CD4-positive, alpha-beta T cell (primary cell): Measurements from ENCODE around the gene PFKFB3. TPM values are rescaled to one million over a fixed set of nuclear protein-coding genes. Genes with fewer than 3 reads are reported as not detected.
A peak's percentile ranks its signal among the peaks of the same experiment; 100 is the strongest.

Experiments used
- ATAC-seq: fragments of 200-7000 bp; cut with Tn5 transposase; one replicate; pipeline ENCODE4 v1.10.0; 2022; ENCODE audit warnings: mild to moderate bottlenecking; ENCODE audit not compliant: poor library complexity
- CTCF ChIA-PET: fragments of 350-600 bp; sonication (Branson Sonifier 250); formaldehyde crosslinking; loops from one replicate; lab custom pipeline; 2021; ENCODE audit warnings: antibody characterized with exemption, inconsistent platforms; lab: Charles Lee
- POLR2A ChIA-PET: fragments of 350-600 bp; sonication (Branson Sonifier 250); formaldehyde crosslinking; loops from one replicate; lab custom pipeline; 2021; ENCODE audit warnings: antibody characterized with exemption, inconsistent platforms; lab: Charles Lee
- DNase-seq, 14 experiments: peaks; one replicate each; pipeline ENCODE4 v3.0.0-alpha.2; 2013 to 2020; ENCODE audit warnings: mixed read lengths in 2 of 14
- H3K27ac ChIP-seq, 2 donors: one replicate each; pipeline versions ENCODE4 v1.5.1 to v1.7.0; 2013; ENCODE audit warnings: low read length in 2 of 2, low read depth in 1 of 2, mild to moderate bottlenecking in 1 of 2
- H3K27me3 ChIP-seq, 2 experiments: 1 replicate in 1 of 2; 2 replicates in 1 of 2; pipeline versions ENCODE4 v1.6.1 to v1.7.0; 2013; ENCODE audit warnings: low read length in 2 of 2, control low read depth in 1 of 2, mild to moderate bottlenecking in 1 of 2, moderate library complexity in 1 of 2; ENCODE audit not compliant: insufficient read depth in 2 of 2, control insufficient read depth in 1 of 2
- H3K36me3 ChIP-seq: one replicate; pipeline ENCODE4 v1.6.1; 2013; ENCODE audit warnings: low read length, control low read depth; ENCODE audit not compliant: insufficient read depth
- H3K4me1 ChIP-seq: one replicate; pipeline ENCODE4 v1.6.1; 2013; ENCODE audit warnings: low read length, control low read depth; ENCODE audit not compliant: insufficient read depth
- H3K4me3 ChIP-seq: one replicate; pipeline ENCODE4 v1.5.1; 2013; ENCODE audit warnings: mild to moderate bottlenecking, low read length, moderate library complexity
- H3K9me3 ChIP-seq, 2 experiments: 1 replicate in 1 of 2; 2 replicates in 1 of 2; pipeline versions ENCODE4 v1.6.1 to v1.7.0; 2013; ENCODE audit warnings: low read length in 2 of 2, mild to moderate bottlenecking in 2 of 2, control low read depth in 1 of 2, moderate library complexity in 1 of 2; ENCODE audit not compliant: control insufficient read depth in 1 of 2, insufficient read depth in 1 of 2
- H3K27ac Mint-ChIP-seq: one replicate; pipeline ENCODE4 v1.8.0; 2020; ENCODE audit warnings: mixed read lengths
- H3K27me3 Mint-ChIP-seq: one replicate; pipeline ENCODE4 v1.8.0; 2021; ENCODE audit warnings: mixed read lengths
- H3K36me3 Mint-ChIP-seq: one replicate; pipeline ENCODE4 v1.8.0; 2021; ENCODE audit warnings: low read depth, mixed read lengths
- H3K4me1 Mint-ChIP-seq: one replicate; pipeline ENCODE4 v1.8.0; 2021; ENCODE audit warnings: low read depth, mixed read lengths
- H3K4me3 Mint-ChIP-seq: one replicate; pipeline ENCODE4 v1.8.0; 2020; ENCODE audit warnings: mild to moderate bottlenecking, mixed read lengths
- H3K9me3 Mint-ChIP-seq: one replicate; pipeline ENCODE4 v1.8.0; 2020; ENCODE audit warnings: mixed read lengths
- intact Hi-C, 2 experiments: fragments of 100-400 bp; cut with DNase I in 1 of 2; cut with micrococcal nuclease in 1 of 2; formaldehyde crosslinking; loops; one replicate each; pipeline versions ENCODE4 v1.15.1 to v1.9.0; 2023 to 2025; cut with DNase I, micrococcal nuclease
- total RNA-seq, 174 experiments: library from RNA in 2 of 174; stranded (reverse) in 2 of 174; gene quantifications; one replicate each; pipeline ENCODE4 v1.2.3 and lab custom pipeline; 2021 to 2026
- TF ChIP-seq, protein P1 (sequence below): fragments of 200-600 bp; IDR thresholded peaks from one replicate; pipeline ENCODE4 v1.8.0; 2022; ENCODE audit warnings: antibody characterized with exemption, mild to moderate bottlenecking

Gene PFKFB3
- total RNA-seq, 2 experiments from 2014 or later = 142 to 145 TPM

DNA sequence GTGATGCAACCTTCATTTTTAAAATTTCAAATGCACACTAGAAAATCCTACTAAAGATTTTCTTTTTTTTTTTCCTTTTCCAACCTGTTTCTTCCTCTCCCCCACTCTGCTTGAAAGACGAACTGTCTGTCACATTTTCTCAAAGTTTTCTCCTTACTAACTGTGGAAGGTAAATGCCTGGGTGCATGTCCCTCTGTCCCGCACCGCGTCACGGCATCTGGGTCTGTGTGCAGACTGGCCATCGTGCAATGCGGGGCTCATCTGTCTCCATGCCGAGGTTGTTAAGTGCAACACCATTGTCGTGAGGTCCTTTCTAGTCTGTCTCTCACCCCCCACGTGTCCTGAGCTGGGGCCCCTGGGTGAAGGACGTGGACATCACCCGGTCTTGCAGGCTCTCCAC lies 28.4 kb downstream of the PFKFB3 start:
- no peak overlapping the region for H3K4me3 Mint-ChIP-seq
- intact Hi-C loops = no loop called here
- H3K9me3 Mint-ChIP-seq = no peaks in the 10 kb centered on the region
- ChIA-PET POLR2A (no interaction called here), CTCF (no interaction called here)
- H3K4me1 Mint-ChIP-seq = peaks cover 11% of the 10 kb centered on the region
- H3K27me3 Mint-ChIP-seq = no peaks in the 10 kb centered on the region
- Histone ChIP-seq H3K36me3 (peaks cover 65% of the 10 kb centered on the region), H3K27me3 (no peaks in the 10 kb centered on the region), H3K9me3 (no peaks in the 10 kb centered on the region), H3K4me3 (no peak overlapping the region), H3K27ac (no peak overlapping the region), H3K4me1 (peaks cover 3% of the 10 kb centered on the region)
- peaks cover 96% of the 10 kb centered on the region for H3K36me3 Mint-ChIP-seq
- no peak for DNase-seq
- TF ChIP-seq, protein P1, sequence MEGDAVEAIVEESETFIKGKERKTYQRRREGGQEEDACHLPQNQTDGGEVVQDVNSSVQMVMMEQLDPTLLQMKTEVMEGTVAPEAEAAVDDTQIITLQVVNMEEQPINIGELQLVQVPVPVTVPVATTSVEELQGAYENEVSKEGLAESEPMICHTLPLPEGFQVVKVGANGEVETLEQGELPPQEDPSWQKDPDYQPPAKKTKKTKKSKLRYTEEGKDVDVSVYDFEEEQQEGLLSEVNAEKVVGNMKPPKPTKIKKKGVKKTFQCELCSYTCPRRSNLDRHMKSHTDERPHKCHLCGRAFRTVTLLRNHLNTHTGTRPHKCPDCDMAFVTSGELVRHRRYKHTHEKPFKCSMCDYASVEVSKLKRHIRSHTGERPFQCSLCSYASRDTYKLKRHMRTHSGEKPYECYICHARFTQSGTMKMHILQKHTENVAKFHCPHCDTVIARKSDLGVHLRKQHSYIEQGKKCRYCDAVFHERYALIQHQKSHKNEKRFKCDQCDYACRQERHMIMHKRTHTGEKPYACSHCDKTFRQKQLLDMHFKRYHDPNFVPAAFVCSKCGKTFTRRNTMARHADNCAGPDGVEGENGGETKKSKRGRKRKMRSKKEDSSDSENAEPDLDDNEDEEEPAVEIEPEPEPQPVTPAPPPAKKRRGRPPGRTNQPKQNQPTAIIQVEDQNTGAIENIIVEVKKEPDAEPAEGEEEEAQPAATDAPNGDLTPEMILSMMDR = no peak
- ATAC-seq = no peak
- H3K27ac Mint-ChIP-seq = peak overlapping the region; percentile 22

DNA sequence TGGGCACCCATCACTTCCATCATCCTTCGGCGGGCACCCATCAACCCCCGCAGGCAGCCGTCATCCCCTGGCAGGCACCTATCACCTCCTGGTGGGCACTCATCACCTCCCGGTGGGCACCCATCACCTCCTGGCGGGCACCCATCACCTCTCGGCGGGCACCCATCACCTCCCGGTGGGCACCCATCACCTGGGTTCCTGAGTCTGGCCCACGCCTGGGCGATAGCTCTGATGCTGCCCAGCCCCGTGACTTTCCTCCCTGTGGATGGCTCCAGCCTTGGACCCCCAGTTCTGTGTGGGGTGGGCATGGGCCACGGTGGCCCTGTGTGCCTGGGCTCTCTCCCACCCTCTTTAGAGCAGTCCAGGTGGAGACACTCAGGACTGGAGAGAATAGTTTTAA lies 29.0 kb downstream of the PFKFB3 start:
- intact Hi-C loops = no loop called here

DNA sequence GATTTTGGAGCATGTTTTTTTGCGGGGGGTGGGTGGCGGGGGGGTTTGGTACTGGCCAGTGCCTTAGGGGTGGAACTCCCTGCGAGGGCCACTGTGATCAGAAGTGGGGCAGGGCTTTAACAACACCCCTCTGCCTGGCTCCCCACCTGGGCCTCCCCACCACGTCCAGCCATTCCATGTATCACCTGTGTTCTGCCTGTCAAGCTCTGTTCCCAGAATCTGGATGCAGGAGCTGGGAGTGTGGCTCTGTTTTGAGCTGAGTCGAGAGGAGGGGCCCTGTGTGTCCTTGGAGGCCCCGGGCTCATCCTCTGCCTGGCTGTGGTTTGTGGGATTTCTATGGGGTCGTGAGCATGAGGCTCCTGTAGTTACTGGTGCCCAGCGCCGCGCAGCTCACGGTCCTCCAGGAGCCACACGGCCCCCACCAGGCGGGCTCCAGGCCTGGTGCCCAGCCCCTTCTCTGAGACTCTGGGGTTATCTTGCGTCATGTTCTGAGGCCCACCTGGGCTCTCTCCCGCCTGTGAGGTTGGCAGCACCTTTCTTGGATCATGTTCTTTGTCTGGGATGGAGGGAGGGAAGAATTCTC lies 29.6 kb downstream of the PFKFB3 start:
- H3K4me3 Mint-ChIP-seq = no peak overlapping the region
- H3K36me3 ChIP-seq = peaks cover 59% of the 10 kb centered on the region
- DNase-seq (peak in 1 of 14 experiments; percentile 1), ATAC-seq (no peak)
- H3K4me3 ChIP-seq = no peak overlapping the region
- TF ChIP-seq, protein P1 = no peak
- H3K27me3 ChIP-seq = no peaks in the 10 kb centered on the region
- H3K27ac ChIP-seq = no peak overlapping the region
- no peaks in the 10 kb centered on the region for H3K27me3 Mint-ChIP-seq
- intact Hi-C loops = no loop called here
- peaks cover 11% of the 10 kb centered on the region for H3K4me1 Mint-ChIP-seq
- peak overlapping the region; percentile 30 for H3K27ac Mint-ChIP-seq
- H3K9me3 Mint-ChIP-seq = no peaks in the 10 kb centered on the region
- H3K4me1 ChIP-seq = peaks cover 3% of the 10 kb centered on the region
- POLR2A ChIA-PET = no interaction called here
- peaks cover 96% of the 10 kb centered on the region for H3K36me3 Mint-ChIP-seq
- no peaks in the 10 kb centered on the region for H3K9me3 ChIP-seq
- CTCF ChIA-PET = no interaction called here

More for the DNA sequence above, 29.0 kb downstream of the PFKFB3 start:
- Mint-ChIP-seq H3K27ac (peak overlapping the region; percentile 30), H3K27me3 (no peaks in the 10 kb centered on the region), H3K4me3 (no peak overlapping the region), H3K4me1 (peaks cover 11% of the 10 kb centered on the region), H3K9me3 (no peaks in the 10 kb centered on the region), H3K36me3 (peaks cover 96% of the 10 kb centered on the region)
- TF ChIP-seq, protein P1 = no peak
- Histone ChIP-seq H3K27ac (no peak overlapping the region), H3K27me3 (no peaks in the 10 kb centered on the region), H3K4me1 (peaks cover 3% of the 10 kb centered on the region), H3K4me3 (no peak overlapping the region), H3K9me3 (no peaks in the 10 kb centered on the region), H3K36me3 (peaks cover 60% of the 10 kb centered on the region)
- DNase-seq = no peak
- ATAC-seq = no peak
- ChIA-PET POLR2A (no interaction called here), CTCF (no interaction called here)
